DOHH2 (cell line): ENCODE measurements around the gene SULT2B1.

ENCODE experiments used
- H3F3A ChIP-seq: fragments of 200-600 bp; sonication (generic), shearing (Covaris generic); 2 replicates; pipeline ENCODE4 v1.6.0; 2016; ENCODE audit warnings: antibody characterized with exemption, mild to moderate bottlenecking; ENCODE audit not compliant: control insufficient read depth, insufficient read depth
- H3K27ac ChIP-seq: fragments of 200-600 bp; sonication (generic); 2 replicates; pipeline ENCODE4 v1.5.1; 2014; ENCODE audit warnings: low read depth, mild to moderate bottlenecking, low read length, moderate library complexity
- H3K27me3 ChIP-seq: fragments of 200-600 bp; sonication (generic); 2 replicates; pipeline ENCODE4 v1.6.1; 2014; ENCODE audit warnings: mild to moderate bottlenecking, low read length, mixed read lengths; ENCODE audit not compliant: control insufficient read depth
- H3K36me3 ChIP-seq: fragments of 200-600 bp; sonication (generic); 2 replicates; pipeline ENCODE4 v1.6.1; 2014; ENCODE audit warnings: mild to moderate bottlenecking, low read length, moderate library complexity, mixed read lengths; ENCODE audit not compliant: control insufficient read depth
- H3K4me1 ChIP-seq: fragments of 200-600 bp; sonication (generic); 2 replicates; pipeline ENCODE4 v1.6.1; 2014; ENCODE audit warnings: mild to moderate bottlenecking, low read length, mixed read lengths; ENCODE audit not compliant: control insufficient read depth
- H3K4me2 ChIP-seq: fragments of 200-600 bp; sonication (generic); 2 replicates; pipeline ENCODE4 v1.6.0; 2014; ENCODE audit warnings: mild to moderate bottlenecking, low read length, moderate library complexity
- H3K4me3 ChIP-seq: fragments of 200-600 bp; sonication (generic); 2 replicates; pipeline ENCODE4 v1.5.1; 2014; ENCODE audit warnings: mild to moderate bottlenecking, low read length, mixed read lengths
- H3K79me2 ChIP-seq: fragments of 200-600 bp; sonication (generic); 2 replicates; pipeline ENCODE4 v1.6.1; 2014; ENCODE audit warnings: mild to moderate bottlenecking, low read length, mixed read lengths; ENCODE audit not compliant: control insufficient read depth
- H3K9me2 ChIP-seq: fragments of 200-600 bp; sonication (generic); replicated peaks from 2 replicates; pipeline ENCODE4 v1.6.1; 2014; ENCODE audit warnings: mild to moderate bottlenecking, low read length, mixed read lengths; ENCODE audit not compliant: control insufficient read depth
- H3K9me3 ChIP-seq: fragments of 200-600 bp; sonication (generic); 2 replicates; pipeline ENCODE4 v1.6.1; 2014; ENCODE audit warnings: antibody characterized with exemption, low read length, mixed read lengths; ENCODE audit not compliant: control insufficient read depth, insufficient read depth
- H4K20me1 ChIP-seq: fragments of 200-600 bp; sonication (generic); 2 replicates; pipeline ENCODE4 v1.6.0; 2014; ENCODE audit warnings: low read depth, mild to moderate bottlenecking, antibody characterized with exemption, low read length, moderate library complexity; ENCODE audit not compliant: control insufficient read depth, insufficient read depth
- EZH2phosphoT487 ChIP-seq: fragments of 200-600 bp; sonication (generic); IDR thresholded peaks from 2 replicates; pipeline ENCODE4 v1.6.1; 2017; ENCODE audit warnings: borderline replicate concordance, mild to moderate bottlenecking, antibody characterized with exemption, low read length, moderate library complexity, mixed read lengths
- TF ChIP-seq, protein P1 (sequence below): fragments of 200-600 bp; sonication (generic); IDR thresholded peaks from one replicate; pipeline ENCODE4 v1.5.1; 2014; ENCODE audit warnings: antibody characterized with exemption, mild to moderate bottlenecking, low read depth, low read length; ENCODE audit not compliant: poor library complexity, severe bottlenecking

Gene SULT2B1

DNA sequence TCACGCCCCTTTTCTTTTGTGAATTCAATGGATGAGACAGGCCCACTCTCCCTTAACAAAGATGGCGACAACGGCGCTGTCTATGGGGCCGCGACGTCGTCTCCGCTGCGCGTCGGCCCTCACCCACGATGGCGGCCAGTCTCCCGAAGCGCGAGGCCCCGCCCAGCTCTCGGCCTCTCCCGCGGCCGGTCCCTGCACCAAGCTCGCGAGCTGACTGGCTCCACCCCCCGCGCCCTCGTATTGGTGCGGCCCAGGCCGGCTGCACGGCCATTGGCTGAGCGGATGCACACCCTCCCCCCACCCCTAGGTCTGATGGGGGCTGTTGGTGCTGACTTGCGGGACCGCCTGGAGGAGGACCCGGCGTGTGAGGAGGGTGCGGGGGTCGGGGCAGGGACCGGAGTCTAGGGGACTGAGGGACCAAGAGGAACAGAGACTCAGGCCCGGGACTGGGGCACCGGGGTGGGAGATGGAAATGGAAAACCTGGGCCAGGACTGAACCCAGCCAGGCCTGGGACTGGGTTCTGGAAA lies 72.2 kb downstream of the SULT2B1 start:
- TF ChIP-seq EZH2phosphoT487: no peak
- TF ChIP-seq, protein P1, sequence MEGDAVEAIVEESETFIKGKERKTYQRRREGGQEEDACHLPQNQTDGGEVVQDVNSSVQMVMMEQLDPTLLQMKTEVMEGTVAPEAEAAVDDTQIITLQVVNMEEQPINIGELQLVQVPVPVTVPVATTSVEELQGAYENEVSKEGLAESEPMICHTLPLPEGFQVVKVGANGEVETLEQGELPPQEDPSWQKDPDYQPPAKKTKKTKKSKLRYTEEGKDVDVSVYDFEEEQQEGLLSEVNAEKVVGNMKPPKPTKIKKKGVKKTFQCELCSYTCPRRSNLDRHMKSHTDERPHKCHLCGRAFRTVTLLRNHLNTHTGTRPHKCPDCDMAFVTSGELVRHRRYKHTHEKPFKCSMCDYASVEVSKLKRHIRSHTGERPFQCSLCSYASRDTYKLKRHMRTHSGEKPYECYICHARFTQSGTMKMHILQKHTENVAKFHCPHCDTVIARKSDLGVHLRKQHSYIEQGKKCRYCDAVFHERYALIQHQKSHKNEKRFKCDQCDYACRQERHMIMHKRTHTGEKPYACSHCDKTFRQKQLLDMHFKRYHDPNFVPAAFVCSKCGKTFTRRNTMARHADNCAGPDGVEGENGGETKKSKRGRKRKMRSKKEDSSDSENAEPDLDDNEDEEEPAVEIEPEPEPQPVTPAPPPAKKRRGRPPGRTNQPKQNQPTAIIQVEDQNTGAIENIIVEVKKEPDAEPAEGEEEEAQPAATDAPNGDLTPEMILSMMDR: no peak
- H3K4me1 ChIP-seq: peaks cover 26% of the 10 kb centered on the region
- peaks cover 33% of the 10 kb centered on the region for H3K79me2 ChIP-seq
- H3F3A ChIP-seq: peaks cover 4% of the 10 kb centered on the region
- peaks cover 8% of the 10 kb centered on the region for H3K36me3 ChIP-seq
- H3K27ac ChIP-seq: peak overlapping the region; percentile 32; the same call in 1 of the 2 replicates
- H3K9me2 ChIP-seq: no peaks in the 10 kb centered on the region
- no peaks in the 10 kb centered on the region for H4K20me1 ChIP-seq
- H3K4me3 ChIP-seq: peak overlapping the region; percentile 78
- peak overlapping the region; percentile 91 for H3K4me2 ChIP-seq
- no peaks in the 10 kb centered on the region for H3K9me3 ChIP-seq
- H3K27me3 ChIP-seq: no peaks in the 10 kb centered on the region

DNA sequence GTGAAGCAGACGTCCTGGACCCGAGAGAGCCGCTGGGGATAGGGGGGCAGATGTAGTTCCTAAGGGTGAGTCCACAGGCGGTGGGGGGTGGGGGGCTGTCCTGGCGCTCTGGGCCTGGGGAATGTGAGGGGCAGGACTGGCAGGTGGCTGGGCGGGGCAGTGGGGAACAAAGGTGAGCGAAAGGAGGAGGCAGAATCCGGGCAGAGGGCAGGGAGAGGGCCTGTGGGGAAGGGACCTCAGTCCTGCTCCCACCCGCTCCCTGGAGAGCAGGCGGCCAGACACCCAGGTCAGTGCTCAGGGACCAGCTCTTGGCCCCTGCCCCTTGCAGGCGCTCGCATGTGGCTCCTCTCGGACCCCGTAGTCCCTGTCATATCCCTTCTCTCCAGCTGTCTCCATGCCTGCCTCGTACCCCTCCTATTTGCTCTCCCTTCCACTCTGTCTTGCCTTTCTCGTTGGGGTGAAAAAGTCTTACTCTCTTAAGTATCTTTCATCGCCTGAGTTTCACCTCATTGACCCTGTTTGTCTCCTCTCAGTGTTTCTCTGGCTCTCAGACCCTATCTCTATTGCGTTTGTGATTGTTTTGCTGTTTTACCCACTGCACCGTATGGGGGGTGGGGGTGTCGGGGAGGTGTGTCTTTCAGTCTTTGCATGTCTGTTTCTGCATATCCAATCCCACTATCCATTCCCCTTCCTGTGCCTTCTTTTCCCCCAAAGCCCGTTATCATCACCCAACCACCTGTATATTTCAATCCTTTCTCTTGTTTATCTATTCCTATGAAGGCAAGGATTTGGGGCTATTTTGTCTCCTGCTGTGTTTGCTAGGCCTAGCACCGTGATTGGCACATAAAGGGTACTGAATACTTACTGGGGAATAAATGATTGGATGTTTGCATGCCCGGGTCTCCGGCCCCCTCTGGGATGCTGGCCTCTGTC lies 73.1 kb downstream of the SULT2B1 start:
- Histone ChIP-seq H4K20me1 (no peaks in the 10 kb centered on the region), H3F3A (peaks cover 4% of the 10 kb centered on the region), H3K9me3 (no peaks in the 10 kb centered on the region), H3K27ac (no peak overlapping the region), H3K4me3 (peak overlapping the region; percentile 78), H3K9me2 (no peaks in the 10 kb centered on the region), H3K36me3 (peaks cover 18% of the 10 kb centered on the region), H3K27me3 (no peaks in the 10 kb centered on the region), H3K4me1 (peaks cover 22% of the 10 kb centered on the region), H3K79me2 (peaks cover 26% of the 10 kb centered on the region), H3K4me2 (peak overlapping the region; percentile 91)
- TF ChIP-seq EZH2phosphoT487: no peak
- TF ChIP-seq, protein P1: no peak

DNA sequence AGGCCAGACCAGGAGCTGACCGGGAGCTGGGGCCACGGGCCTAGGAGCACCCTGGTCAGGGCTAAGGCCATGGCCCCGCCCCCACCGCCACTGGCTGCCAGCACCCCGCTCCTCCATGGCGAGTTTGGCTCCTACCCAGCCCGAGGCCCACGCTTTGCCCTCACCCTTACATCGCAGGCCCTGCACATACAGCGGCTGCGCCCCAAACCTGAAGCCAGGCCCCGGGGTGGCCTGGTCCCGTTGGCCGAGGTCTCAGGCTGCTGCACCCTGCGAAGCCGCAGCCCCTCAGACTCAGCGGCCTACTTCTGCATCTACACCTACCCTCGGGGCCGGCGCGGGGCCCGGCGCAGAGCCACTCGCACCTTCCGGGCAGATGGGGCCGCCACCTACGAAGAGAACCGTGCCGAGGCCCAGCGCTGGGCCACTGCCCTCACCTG lies 73.9 kb downstream of the SULT2B1 start:
- Histone ChIP-seq H3K27ac (no peak overlapping the region), H4K20me1 (no peaks in the 10 kb centered on the region), H3K9me3 (no peaks in the 10 kb centered on the region), H3K4me3 (no peak overlapping the region), H3F3A (peaks cover 4% of the 10 kb centered on the region), H3K4me1 (peaks cover 18% of the 10 kb centered on the region), H3K27me3 (no peaks in the 10 kb centered on the region), H3K79me2 (peaks cover 22% of the 10 kb centered on the region), H3K36me3 (peaks cover 26% of the 10 kb centered on the region), H3K9me2 (no peaks in the 10 kb centered on the region), H3K4me2 (no peak overlapping the region)
- TF ChIP-seq, protein P1: no peak
- no peak for TF ChIP-seq EZH2phosphoT487
